SHP77 treated with DMSO at 0.1 percent for 48 hours (cell line): ENCODE measurements around the gene SHQ1.

Experiments
- DNase-seq: peaks from one replicate; lab custom pipeline; 2025; lab: John Stamatoyannopoulos, UW

SHQ1 gene

GRCh38 chr3:72848703-72849081 is 447 bp upstream of the SHQ1 start:
- DNase-seq = no peak

- no peak for DNase-seq
Measured at GRCh38 chr3:72847282-72847681, 963 bp downstream of the SHQ1 start.

- DNase-seq = no peak
Measured at GRCh38 chr3:72846166-72846565, 2.1 kb downstream of the SHQ1 start.

GRCh38 chr3:72844436-72844993 is 3.7 kb downstream of the SHQ1 start:
- DNase-seq = no peak

GRCh38 chr3:72839057-72839456 is 9.2 kb downstream of the SHQ1 start:
- DNase-seq = no peak

GRCh38 chr3:72836923-72837322 is 11.3 kb downstream of the SHQ1 start:
- no peak for DNase-seq

- DNase-seq = no peak
Measured at GRCh38 chr3:72836416-72836815, 11.8 kb downstream of the SHQ1 start.

GRCh38 chr3:72830452-72831223 is 17.6 kb downstream of the SHQ1 start:
- DNase-seq = no peak

GRCh38 chr3:72829701-72830100 is 18.5 kb downstream of the SHQ1 start:
- no peak for DNase-seq

GRCh38 chr3:72821161-72821781 is 27.0 kb downstream of the SHQ1 start:
- peak; percentile 25 for DNase-seq

- DNase-seq = no peak
Measured at GRCh38 chr3:72820415-72820814, 27.8 kb downstream of the SHQ1 start.

- DNase-seq = no peak
Measured at GRCh38 chr3:72818905-72819304, 29.3 kb downstream of the SHQ1 start.

- DNase-seq = peak; percentile 14
Measured at GRCh38 chr3:72818092-72818773, 30.0 kb downstream of the SHQ1 start.

GRCh38 chr3:72816862-72817355 is 31.3 kb downstream of the SHQ1 start:
- DNase-seq = no peak

GRCh38 chr3:72814308-72814707 is 33.9 kb downstream of the SHQ1 start:
- no peak for DNase-seq

- DNase-seq = no peak
Measured at GRCh38 chr3:72812201-72812600, 36.0 kb downstream of the SHQ1 start.

- no peak for DNase-seq
Measured at GRCh38 chr3:72811571-72811970, 36.7 kb downstream of the SHQ1 start.

GRCh38 chr3:72810659-72811434 is 37.4 kb downstream of the SHQ1 start:
- DNase-seq = peak; percentile 51

GRCh38 chr3:72810063-72810462 is 38.2 kb downstream of the SHQ1 start:
- no peak for DNase-seq

- no peak for DNase-seq
Measured at GRCh38 chr3:72804361-72804760, 43.9 kb downstream of the SHQ1 start.

GRCh38 chr3:72803573-72803972 is 44.7 kb downstream of the SHQ1 start:
- DNase-seq = no peak

GRCh38 chr3:72802001-72802400 is 46.2 kb downstream of the SHQ1 start:
- DNase-seq = no peak
